C4-2B (cell line): ENCODE results near the gene LYRM1.

Source experiments
- ZFX ChIP-seq: fragments of 450-650 bp; IDR thresholded peaks from 2 replicates; pipeline ENCODE4 v1.6.1; 2017
- TF ChIP-seq, protein P1 (sequence below): fragments of 450-650 bp; conservative IDR thresholded peaks from 2 replicates; pipeline ENCODE4 v1.5.1; 2017; ENCODE audit warnings: mild to moderate bottlenecking

- TF ChIP-seq, protein P1, sequence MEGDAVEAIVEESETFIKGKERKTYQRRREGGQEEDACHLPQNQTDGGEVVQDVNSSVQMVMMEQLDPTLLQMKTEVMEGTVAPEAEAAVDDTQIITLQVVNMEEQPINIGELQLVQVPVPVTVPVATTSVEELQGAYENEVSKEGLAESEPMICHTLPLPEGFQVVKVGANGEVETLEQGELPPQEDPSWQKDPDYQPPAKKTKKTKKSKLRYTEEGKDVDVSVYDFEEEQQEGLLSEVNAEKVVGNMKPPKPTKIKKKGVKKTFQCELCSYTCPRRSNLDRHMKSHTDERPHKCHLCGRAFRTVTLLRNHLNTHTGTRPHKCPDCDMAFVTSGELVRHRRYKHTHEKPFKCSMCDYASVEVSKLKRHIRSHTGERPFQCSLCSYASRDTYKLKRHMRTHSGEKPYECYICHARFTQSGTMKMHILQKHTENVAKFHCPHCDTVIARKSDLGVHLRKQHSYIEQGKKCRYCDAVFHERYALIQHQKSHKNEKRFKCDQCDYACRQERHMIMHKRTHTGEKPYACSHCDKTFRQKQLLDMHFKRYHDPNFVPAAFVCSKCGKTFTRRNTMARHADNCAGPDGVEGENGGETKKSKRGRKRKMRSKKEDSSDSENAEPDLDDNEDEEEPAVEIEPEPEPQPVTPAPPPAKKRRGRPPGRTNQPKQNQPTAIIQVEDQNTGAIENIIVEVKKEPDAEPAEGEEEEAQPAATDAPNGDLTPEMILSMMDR: no peak
- no peak for TF ChIP-seq ZFX
These were observed 41.0 kb downstream of the LYRM1 start for GRCh38 chr16:20941636-20941926.
